ENCODE data around the gene DVL2.
A peak's percentile ranks its signal among the peaks of the same experiment; 100 is the strongest.

DVL2 gene

GRCh38 chr17:7238420-7239090 lies 4.2 kb upstream of the DVL2 start:
- no peak for DNase-seq (ENCODE audit: low read depth in 2 of 2)

GRCh38 chr17:7237761-7238419 lies 3.6 kb upstream of the DVL2 start:
- peak in 1 of 2 experiments; percentile 57 for DNase-seq (ENCODE audit: low read depth in 2 of 2)

- no peak for DNase-seq (ENCODE audit: low read depth in 2 of 2)
Observed at GRCh38 chr17:7237266-7237760, 3.0 kb upstream of the DVL2 start.

GRCh38 chr17:7236808-7237207 lies 2.5 kb upstream of the DVL2 start:
- no peak for DNase-seq (ENCODE audit: low read depth in 2 of 2)

DNA sequence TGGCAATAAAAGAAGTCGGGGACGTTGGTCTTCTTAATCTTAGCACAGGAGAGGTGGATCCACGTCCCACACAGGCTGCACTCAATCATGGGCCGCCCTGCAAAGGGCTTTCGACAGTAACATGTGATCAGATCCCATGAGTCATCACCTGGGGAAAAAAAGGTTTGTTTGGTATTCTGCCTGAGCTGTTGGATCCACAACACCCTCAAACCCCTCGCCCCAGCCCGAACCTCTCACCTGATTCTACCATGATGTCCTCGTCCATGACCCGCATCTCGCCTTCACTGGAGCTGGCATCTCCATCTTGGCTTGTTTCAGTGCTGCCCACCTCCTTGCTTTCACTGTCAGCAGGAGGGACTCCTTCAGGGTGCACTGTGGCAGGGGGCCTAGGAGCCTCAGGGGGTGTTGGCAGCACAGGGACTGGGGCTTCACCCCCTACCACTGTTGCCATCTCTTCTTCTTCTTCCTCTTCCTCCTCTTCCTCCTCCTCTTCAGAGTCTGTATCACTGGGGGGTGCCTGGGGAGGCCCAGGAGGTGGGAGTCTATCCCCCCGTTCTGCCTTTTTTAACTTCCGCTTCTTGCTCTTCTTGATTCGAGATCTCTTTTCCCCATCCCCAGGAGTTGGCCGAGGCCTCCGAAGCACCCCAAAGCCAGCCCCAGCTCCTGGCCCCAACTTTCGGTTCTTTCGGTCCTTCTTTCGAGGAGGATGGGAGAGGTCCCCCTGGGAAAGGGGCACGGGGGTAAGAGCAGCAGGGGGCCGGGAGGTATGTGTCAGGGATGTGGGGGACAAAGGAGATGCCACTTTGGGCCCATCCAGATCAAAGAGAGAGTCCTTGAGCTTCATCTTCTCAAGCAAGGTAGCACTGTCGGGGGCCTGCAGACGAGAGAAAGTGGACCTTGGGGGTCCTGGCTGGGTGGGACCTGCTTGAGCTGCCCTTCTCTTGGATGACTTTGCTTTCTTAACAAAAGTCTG lies 1.7 kb upstream of the DVL2 start:
- DNase-seq (ENCODE audit: low read depth in 2 of 2), result no peak

DNA sequence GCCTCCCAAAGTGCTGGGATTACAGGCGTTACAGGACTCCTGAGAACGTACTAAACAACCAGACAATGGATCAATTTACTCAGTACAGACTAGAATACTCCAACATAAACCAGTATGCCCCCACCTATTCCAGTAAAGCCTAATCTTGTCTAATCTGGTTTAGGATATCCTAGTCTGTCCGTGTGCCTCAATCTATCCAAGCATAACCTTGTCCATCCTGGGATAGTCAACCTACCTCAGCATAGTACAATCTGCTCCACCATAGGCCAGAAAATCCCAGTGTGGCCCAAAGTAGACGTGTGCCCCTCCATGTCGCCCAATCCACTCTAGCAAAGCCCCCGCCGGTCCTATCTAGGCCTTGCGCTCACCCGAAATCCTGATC lies 625 bp downstream of the DVL2 start:
- no peak for DNase-seq (ENCODE audit: low read depth in 2 of 2)

GRCh38 chr17:7232114-7232513 lies 2.2 kb downstream of the DVL2 start:
- no peak for DNase-seq (ENCODE audit: low read depth in 2 of 2)

GRCh38 chr17:7229504-7229903 lies 4.8 kb downstream of the DVL2 start:
- no peak for DNase-seq (ENCODE audit: low read depth in 2 of 2)

DNA sequence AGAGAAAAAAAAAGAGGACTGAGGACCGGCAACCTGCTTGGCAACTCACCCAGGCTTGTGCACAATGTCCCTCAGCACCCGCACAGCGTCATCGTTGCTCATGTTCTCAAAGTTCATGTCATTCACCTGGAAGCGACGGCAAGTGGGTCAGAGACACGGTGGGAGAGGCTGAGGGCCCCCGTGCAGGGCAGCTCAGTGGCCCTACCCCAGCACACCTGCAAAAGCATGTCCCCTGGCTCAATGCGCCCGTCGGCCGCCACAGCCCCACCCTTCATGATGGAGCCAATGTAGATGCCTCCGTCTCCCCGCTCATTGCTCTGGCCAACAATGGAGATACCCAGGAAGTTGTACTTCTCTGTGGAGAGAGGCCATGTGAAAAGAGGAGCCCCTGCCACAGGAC lies 5.4 kb downstream of the DVL2 start:
- DNase-seq (ENCODE audit: low read depth in 2 of 2), result no peak

DNA sequence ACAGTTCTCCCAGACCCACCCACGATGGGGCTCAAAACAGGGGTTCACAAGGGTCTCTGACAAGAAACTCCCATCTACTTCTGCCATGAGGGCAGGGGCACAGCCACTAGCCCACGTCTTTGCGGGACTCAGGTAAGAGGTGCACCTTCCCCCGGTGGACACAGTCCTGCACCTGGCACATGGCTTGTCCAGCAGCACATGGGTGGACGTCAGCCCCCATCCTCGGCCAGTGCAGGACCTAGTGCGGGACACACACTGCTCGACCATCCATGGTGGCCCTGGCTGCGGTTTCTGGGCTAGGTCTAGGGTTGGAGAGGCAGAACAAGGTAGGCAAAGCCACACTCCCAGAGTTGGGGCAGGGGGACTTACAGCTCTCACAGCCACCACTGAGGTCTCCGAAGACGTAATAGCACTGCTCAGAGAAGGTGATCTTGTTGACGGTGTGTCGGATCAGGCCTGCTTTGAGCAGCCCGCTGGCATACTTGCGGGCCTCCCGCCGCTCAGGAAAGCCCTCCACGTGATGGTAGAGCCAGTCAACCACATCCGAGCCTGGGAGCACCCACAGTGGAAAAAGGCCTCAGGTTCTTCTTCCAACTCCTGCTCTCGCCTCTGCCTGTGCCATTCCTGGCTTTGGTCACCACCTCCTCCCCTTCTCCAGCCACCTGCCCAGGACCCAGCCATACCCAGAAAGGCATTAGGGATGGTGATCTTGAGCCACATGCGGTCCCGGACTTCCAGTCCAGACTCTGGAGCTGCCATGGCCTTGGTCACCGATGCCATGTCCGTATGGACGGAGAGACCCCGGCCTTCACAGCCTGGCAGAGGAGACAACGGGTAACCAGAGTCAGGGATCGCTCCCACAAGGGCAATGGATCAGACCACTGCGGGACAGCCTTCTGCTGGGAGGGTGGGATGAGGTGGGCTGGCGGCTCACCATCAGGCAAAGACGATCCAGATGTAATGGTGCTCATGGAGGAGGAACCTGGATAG lies 7.3 kb downstream of the DVL2 start:
- DNase-seq (ENCODE audit: low read depth in 2 of 2), result no peak

- DNase-seq (ENCODE audit: low read depth in 2 of 2), result no peak
Observed at GRCh38 chr17:7225711-7226331, 8.5 kb downstream of the DVL2 start.

DNA sequence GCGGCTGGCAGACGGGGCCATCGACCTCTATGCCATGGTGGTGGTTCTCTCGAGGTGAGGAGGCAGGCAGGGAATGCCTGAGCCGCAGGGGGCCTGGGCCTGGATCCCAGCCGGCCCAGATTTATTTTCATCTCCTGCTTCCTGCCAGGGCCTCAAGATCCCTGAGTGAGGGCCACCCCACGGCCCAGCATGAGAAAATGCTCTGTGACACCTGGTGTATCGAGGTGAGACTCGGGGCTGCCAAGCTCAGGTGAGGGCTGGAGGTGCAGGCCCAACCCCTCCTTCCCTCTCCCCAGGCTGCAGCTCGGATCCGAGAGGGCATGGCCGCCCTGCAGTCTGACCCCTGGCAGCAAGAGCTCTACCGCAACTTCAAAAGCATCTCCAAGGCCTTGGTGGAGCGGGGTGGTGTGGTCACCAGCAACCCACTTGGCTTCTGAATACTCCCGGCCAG lies 9.6 kb downstream of the DVL2 start:
- no peak for DNase-seq (ENCODE audit: low read depth in 2 of 2)

- DNase-seq (ENCODE audit: low read depth in 2 of 2), result no peak
Observed at GRCh38 chr17:7224110-7224509, 10.2 kb downstream of the DVL2 start.

- DNase-seq (ENCODE audit: low read depth in 2 of 2), result no peak
Observed at GRCh38 chr17:7223375-7223774, 10.9 kb downstream of the DVL2 start.

- no peak for DNase-seq (ENCODE audit: low read depth in 2 of 2)
Observed at GRCh38 chr17:7222972-7223292, 11.4 kb downstream of the DVL2 start.

DNA sequence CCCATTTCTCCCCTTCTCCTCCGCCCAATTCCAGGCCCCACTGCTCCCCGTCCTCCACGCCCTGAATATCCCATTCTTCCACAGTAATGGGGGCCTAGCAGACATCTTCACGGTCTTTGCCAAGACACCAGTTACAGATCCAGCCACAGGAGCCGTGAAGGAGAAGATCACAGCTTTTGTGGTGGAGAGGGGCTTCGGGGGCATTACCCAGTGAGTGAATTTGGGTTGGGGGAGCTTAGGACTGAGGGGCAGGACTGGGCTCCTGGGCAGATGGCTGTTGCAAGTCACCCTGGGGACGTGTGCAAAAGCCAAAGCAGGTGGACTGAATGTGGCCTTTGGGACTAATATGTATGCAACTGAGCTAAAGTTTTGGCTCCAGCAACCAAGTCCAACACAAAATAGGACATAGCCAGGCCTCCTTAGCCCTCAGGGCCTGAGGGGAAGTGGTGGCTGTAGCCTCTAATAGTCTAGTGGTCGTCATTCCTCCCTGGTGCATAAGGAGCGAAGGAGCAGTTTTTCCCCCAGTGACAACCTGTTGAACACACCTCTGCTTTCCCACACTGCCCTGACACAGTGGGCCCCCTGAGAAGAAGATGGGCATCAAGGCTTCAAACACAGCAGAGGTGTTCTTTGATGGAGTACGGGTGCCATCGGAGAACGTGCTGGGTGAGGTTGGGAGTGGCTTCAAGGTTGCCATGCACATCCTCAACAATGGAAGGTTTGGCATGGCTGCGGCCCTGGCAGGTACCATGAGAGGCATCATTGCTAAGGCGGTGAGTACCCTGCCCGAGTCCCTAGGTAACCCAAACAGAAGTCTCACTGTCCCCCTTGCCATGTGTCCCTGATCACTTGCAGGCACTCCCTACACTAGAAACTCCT lies 12.0 kb downstream of the DVL2 start:
- no peak for DNase-seq (ENCODE audit: low read depth in 2 of 2)

DNA sequence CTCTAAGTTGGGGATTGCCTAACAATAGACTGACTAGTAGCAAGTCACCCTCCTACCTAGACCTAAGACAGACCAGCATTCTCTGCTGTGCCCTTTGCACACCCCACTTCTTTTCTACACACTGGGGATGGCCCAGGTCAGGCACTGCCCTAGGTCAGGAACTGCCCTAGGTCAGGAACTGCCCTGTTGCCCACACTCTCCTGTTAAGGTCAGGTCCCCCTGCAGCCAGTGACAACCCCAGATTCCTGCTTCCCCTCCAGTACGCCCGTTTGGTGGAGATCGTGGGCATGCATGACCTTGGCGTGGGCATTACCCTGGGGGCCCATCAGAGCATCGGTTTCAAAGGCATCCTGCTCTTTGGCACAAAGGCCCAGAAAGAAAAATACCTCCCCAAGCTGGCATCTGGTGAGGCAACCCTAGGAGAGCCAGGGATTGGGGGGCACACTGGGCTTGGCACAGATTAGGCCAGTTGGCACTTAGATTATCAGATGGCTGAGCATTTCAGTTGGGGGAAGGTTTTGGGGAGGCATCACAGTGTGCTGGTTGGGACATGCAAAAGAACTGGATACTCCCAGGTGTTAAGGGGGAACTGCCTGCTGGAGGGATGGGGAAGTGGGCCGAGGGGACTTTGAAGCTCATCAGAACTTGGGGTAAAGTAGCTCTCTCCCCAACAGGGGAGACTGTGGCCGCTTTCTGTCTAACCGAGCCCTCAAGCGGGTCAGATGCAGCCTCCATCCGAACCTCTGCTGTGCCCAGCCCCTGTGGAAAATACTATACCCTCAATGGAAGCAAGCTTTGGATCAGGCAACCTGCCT lies 12.8 kb downstream of the DVL2 start:
- no peak for DNase-seq (ENCODE audit: low read depth in 2 of 2)

DNA sequence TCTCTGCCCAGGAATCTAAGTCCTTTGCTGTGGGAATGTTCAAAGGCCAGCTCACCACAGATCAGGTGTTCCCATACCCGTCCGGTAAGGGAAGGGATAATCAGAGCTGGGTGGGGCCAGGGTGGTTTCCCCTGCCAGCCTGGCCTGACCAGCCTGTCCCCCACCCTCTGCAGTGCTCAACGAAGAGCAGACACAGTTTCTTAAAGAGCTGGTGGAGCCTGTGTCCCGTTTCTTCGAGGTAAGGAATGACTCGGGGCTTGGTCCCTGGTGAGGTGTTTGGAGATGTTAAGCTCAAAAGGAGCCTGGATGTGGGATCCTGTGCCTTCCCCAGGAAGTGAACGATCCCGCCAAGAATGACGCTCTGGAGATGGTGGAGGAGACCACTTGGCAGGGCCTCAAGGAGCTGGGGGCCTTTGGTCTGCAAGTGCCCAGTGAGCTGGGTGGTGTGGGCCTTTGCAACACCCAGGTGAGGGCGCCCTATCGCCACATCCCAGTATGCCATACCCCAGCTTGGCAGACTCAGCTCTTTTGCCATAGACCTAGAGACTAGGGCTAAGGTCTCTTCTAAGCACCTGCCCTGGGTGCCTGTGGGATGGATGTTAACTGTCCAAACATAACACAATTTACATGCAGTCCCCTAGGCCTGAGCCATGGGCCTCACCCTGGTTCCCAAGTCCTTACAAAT lies 13.6 kb downstream of the DVL2 start:
- no peak for DNase-seq (ENCODE audit: low read depth in 2 of 2)
